ENCODE measurements around the gene TRIM8.

Gene TRIM8, protein sequence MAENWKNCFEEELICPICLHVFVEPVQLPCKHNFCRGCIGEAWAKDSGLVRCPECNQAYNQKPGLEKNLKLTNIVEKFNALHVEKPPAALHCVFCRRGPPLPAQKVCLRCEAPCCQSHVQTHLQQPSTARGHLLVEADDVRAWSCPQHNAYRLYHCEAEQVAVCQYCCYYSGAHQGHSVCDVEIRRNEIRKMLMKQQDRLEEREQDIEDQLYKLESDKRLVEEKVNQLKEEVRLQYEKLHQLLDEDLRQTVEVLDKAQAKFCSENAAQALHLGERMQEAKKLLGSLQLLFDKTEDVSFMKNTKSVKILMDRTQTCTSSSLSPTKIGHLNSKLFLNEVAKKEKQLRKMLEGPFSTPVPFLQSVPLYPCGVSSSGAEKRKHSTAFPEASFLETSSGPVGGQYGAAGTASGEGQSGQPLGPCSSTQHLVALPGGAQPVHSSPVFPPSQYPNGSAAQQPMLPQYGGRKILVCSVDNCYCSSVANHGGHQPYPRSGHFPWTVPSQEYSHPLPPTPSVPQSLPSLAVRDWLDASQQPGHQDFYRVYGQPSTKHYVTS

GRCh38 chr10:102644066-102644645 is at the start of gene TRIM8:
TSS of gene TRIM8 (plus strand) at chr10:102644479. CDS start at chr10:102644618, 139 bp downstream.
- DNase-seq (ENCODE audit: low read depth in 2 of 2), result peak; percentile 29 to 34

DNA sequence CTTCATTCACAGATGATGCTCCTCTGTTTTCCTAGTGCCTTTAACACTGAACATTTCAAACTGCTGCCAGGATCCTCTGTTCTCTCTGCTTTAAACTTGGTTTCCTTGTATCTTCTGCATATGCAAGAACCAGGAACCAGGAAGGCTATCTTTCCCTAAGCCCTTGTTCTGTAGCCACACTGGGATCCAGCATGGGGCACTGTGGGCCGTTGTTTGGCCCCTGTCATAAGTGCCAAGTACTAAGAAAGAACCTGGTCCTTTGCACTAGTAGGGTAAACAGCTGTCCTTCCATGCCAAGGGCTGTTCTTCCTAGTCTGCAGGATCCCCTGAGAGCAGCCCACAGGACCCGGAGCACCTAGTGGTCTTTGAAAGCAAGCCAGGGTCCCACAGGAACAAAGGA is 49.0 kb upstream of the TRIM8 start:
- DNase-seq (ENCODE audit: low read depth in 2 of 2), result no peak

DNA sequence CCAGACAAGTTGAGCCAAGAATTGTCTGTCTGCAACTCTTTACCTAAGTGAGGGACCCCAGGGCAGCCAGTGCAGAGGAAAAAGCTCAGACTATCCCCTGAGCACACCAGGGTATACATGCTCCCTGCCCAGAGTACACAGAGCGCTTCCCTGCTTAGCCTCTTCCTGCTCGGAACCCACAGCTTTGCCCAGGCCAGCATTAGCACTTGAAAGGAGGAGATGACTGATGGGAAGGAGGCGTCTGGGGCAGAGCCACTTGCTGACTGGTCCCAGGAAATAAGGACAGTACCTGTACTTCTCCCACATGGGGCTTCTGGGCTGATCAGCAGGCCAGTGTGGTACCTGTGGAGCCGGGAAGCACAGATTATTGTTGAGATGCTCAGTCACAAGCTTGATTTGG is 48.4 kb upstream of the TRIM8 start:
- no peak for DNase-seq (ENCODE audit: low read depth in 2 of 2)

- DNase-seq (ENCODE audit: low read depth in 2 of 2), result no peak
Observed at GRCh38 chr10:102596506-102596971, 47.7 kb upstream of the TRIM8 start.

DNA sequence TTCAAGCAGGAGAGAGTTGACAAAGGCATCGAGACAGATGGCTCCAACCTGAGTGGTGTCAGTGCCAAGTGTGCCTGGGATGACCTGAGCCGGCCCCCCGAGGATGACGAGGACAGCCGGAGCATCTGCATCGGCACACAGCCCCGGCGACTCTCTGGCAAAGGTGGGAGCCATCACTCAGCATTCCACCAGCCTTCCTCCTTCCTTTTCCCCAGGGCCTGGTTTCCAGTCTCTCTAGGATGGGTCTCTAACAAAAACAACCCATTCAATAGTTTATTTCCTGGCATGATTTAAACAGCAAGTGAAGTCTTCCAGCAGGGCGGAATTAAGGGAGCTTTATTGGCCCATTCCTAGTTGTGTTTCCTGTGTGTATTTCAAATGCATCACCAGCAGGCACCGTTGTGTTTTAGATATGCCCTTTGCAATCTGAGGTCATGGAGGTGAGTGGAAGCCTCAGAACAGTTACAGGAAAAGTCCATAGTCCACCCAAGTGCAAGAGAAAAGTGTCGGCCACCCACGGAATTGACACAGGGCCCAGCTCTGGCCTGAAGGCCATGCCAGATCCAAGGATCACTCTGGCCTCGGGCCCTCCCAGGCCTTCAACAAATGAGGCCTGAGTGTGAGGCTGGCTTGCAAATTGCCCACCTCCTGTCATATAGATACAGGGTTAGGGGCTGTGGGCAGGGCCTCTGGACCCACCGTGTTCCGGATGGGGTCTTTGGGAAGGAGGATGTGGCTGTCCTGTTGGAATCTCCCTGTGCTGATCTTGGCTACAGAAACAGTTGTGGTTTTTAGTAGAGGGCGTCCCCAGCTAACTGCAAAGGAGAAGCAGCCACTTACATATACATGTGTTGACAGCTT is 46.9 kb upstream of the TRIM8 start:
- DNase-seq (ENCODE audit: low read depth in 2 of 2), result no peak

DNA sequence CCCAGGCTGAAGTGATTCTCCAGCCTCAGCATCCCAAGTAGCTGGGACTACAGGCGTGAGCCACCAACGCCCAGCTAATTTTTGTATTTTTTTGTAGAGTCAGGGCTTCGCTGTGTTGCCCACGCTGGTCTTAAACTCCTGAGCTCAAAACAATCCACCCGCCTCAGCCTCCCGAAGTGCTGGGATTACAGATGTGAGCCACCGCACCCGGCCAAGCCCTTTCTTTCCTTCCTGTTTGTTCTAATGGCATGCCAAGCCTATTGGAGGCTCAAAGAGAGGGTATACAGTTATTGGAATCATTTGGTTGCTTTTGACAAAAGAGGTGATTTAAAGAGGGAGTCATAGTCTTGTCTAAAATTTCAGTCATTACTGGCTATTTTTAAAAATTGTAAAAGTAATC is 46.0 kb upstream of the TRIM8 start:
- no peak for DNase-seq (ENCODE audit: low read depth in 2 of 2)

DNA sequence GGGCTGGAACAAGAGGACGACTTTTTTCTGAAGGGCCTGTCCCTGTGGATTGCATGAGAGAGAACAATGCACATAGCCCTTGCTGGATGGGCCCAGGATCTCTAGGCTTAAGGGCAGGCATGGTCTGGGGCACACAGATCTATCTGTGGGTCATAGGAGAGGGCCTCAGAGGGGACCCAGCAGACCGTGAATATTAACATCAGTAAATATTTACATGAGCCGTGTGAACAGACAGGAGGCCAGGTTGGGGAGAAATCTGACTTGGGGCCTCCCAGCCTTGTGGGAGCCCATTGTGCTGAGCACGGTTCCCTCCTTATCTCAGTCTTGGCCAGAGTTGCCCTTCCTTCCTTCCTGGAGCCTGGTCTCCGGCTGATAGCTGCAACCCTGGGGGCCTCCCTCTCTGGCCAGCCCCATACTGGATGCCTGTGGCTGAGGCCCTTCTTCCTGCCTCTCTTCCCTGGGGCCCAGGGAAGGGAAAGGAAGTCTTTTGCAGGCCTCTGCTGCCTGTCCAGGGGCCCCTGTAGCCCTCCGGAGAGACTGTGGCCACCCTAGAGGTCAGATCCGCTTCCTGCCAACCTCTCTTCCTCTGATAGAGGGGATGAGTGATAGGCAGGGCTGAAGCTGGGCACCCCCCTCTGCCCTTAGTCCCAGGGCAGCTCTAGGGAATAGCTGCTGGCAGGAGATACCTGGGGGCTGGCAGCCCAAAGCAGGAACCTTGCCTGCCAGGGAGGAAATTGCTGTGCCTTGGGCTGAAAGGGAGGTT is 44.5 kb upstream of the TRIM8 start:
- DNase-seq (ENCODE audit: low read depth in 2 of 2), result no peak

- DNase-seq (ENCODE audit: low read depth in 2 of 2), result no peak
Observed at GRCh38 chr10:102600816-102601215, 43.5 kb upstream of the TRIM8 start.

- DNase-seq (ENCODE audit: low read depth in 2 of 2), result no peak
Observed at GRCh38 chr10:102601639-102602038, 42.6 kb upstream of the TRIM8 start.

- no peak for DNase-seq (ENCODE audit: low read depth in 2 of 2)
Observed at GRCh38 chr10:102602272-102603045, 41.8 kb upstream of the TRIM8 start.

DNA sequence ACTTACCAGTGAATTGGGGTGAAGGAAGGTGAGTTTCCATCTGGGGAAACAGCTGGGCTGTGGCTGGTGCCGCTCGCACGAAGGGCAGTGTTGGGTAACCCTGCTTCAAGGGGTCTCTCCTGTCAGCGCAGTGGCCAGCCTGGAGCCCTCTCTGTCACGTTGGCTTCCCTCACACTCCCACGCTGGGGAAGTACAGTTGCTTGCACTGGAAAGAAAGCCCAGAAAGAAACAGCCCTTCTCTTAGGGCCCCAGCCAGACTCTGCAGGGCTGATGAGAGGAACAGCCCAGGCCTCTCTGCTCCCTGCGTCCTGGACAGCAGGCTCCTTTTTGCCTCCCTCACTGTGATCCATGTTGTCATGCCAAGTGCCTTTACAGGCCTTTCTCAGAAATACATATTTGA is 40.3 kb upstream of the TRIM8 start:
- no peak for DNase-seq (ENCODE audit: low read depth in 2 of 2)

- no peak for DNase-seq (ENCODE audit: low read depth in 2 of 2)
Observed at GRCh38 chr10:102604439-102604841, 39.8 kb upstream of the TRIM8 start.

DNA sequence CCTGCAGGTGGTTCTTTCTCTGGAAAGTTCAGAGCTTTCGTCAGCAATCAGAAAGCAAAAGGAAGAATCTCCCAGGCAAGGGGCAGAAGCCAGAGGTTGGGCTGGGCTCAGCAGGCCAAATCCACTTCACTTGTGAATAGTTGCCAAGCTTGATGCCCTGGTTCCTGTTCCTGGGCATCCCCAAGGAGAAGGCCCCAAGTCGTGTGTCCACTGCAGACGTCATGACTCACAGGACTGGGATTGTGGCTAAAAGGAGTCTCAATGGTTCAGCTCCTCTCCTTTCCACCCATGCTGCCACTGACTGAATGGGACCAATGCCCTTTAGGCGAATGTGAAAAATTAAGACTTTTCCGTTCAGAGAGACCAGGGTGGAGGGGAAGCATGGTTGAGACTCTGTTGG is 38.6 kb upstream of the TRIM8 start:
- DNase-seq (ENCODE audit: low read depth in 2 of 2), result no peak

GRCh38 chr10:102608487-102608886 is 35.8 kb upstream of the TRIM8 start:
- DNase-seq (ENCODE audit: low read depth in 2 of 2), result no peak

DNA sequence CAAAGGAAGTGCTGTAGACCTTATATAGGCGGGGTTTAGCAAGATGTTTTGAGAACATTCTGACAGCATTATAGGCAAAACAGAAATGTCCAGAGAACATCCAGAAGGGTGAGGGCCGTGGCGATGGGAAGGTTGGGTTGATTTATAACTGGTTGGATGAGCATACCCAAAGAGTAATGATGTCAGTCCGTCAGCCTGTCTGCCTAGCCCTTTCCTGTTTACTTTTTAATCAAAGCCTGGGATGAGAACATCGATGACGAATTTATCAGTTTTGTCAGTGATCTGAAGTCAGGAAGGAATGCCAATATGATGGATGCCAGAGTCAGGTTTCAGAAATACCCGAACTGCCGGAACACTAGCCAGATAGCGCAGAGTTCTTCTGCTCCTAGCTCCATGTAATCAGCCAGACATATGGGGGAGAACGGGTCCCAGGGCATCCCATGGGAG is 33.8 kb upstream of the TRIM8 start:
- no peak for DNase-seq (ENCODE audit: low read depth in 2 of 2)

DNA sequence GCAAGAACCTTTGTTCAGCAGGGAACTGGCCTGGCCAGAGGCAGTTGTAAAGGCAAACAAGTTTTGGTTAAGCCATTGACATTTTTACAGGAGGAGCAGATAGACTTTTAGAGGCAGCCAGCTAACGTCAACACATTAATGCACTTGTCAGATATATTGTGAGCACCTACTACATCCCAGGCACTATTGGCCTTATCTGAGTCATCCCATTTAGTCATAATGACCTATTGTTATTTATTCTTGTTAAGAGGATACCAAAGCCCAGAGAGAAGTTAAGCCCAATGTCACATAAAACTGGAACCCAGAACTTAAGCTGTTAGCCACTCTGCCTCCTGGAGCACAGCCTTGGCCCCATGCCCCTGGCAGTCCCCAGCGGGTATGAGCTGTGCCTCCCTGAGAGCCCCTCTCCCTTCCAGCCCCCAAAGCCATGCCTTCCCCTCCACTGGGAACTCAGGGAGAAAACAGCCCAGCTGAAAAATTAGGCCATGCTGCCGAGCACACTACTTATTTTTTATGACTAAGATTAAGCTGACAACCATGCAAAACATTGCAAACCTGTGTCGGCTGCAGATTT is 32.7 kb upstream of the TRIM8 start:
- no peak for DNase-seq (ENCODE audit: low read depth in 2 of 2)

GRCh38 chr10:102612964-102613275 is 31.4 kb upstream of the TRIM8 start:
- DNase-seq (ENCODE audit: low read depth in 2 of 2), result peak; percentile 13 to 40

DNA sequence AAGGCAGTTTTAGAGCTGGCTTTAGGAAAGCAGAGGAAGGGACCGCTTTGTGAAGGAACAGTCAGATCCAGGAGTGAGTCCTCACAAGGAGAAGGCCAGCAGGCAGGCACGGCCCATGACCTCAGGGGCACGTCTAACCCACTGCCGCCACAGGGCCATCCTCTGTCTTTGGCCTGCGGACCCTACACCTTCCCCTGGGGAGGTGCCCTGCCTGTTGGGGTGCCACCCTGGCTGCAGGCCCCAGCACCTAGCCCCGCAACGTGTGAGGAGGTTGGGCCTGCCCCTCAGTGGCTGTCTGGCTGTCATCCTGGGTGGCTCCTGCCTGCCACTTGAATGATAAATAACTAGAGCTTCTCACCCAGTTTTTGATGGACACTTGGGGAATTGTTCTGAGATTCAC is 31.0 kb upstream of the TRIM8 start:
- DNase-seq (ENCODE audit: low read depth in 2 of 2), result no peak

GRCh38 chr10:102613785-102614184 is 30.5 kb upstream of the TRIM8 start:
- DNase-seq (ENCODE audit: low read depth in 2 of 2), result no peak

DNA sequence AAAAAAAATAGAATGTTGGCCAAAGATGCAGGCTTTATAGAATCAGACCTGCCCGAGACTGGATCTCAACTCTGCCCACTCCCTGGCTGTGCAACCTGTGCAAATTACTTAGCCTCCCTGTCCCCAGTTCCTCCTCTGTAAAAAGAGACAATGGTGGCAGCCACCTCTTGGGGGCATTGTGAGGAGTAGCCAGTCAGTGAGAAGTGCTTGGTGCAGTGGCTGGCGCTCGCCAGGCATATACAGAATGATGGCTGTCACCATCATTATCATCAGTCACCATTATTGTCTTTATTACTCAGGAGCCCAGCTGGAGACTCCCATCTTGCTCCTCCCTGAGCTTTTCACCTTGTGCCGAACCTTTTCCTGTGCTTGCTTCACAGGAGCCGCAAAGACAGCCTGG is 29.4 kb upstream of the TRIM8 start:
- no peak for DNase-seq (ENCODE audit: low read depth in 2 of 2)

Data from stimulated activated CD8-positive, alpha-beta memory T cell treated with anti-CD3 and anti-CD28 coated beads, Interleukin-2, amount 100 ng/mL, for 1 hour (primary cell).